ENCODE results near the gene CDC34. TPM values are rescaled to one million over a fixed set of nuclear protein-coding genes. Genes with fewer than 3 reads are reported as not detected.
A peak's percentile ranks its signal among the peaks of the same experiment; 100 is the strongest.

CDC34 gene
- total and polyA plus RNA-seq, 9 of the 15 experiments (the other 6 are each of a cell fraction or from before 2014, with no cell fraction given) = 0.80 to 203 (median 65.5) TPM

GRCh38 chr19:507286-508203, 24.0 kb upstream of the CDC34 start, which contains the start of gene TPGS1 (continued):
- TF ChIP-seq ZNF431 (CRISPR knock-in tag; IDR thresholded peaks at IDR 0.05) (peak; percentile 56; the same call in 1 of the 2 replicates), MTF1 (CRISPR knock-in tag; IDR thresholded peaks at IDR 0.05; ENCODE audit: borderline replicate concordance) (no peak), MXD1 (CRISPR knock-in tag; IDR thresholded peaks at IDR 0.05; ENCODE audit: borderline replicate concordance, poor library complexity, severe bottlenecking) (no peak), TRIM24 (IDR thresholded peaks at IDR 0.05) (no peak), FOXJ2 (tag; IDR thresholded peaks at IDR 0.05) (peak; percentile 95), LCOR (CRISPR knock-in tag; IDR thresholded peaks at IDR 0.05) (peak; percentile 91), CBX5 (IDR thresholded peaks at IDR 0.05; ENCODE audit: borderline replicate concordance, low read depth) (no peak), MCM2 (IDR thresholded peaks at IDR 0.05; ENCODE audit: low read depth) (no peak), BDP1 (IDR thresholded peaks at IDR 0.05; ENCODE audit: insufficient read depth, insufficient read length) (no peak), GMEB1 (CRISPR knock-in tag; IDR thresholded peaks at IDR 0.05) (peak; percentile 61), KLF10 (CRISPR knock-in tag; IDR thresholded peaks at IDR 0.05) (no peak), XRCC5 (IDR thresholded peaks at IDR 0.05; ENCODE audit: low read depth, low read length) (no peak; the same call in none of the 2 replicates), ZNF655 (CRISPR knock-in tag; IDR thresholded peaks at IDR 0.05) (no peak), NFATC3 (IDR thresholded peaks at IDR 0.05) (no peak), ATF7 (IDR thresholded peaks at IDR 0.05) (peak; percentile 63; the same call in 1 of the 2 replicates), NR3C1 (CRISPR knock-in tag; IDR thresholded peaks at IDR 0.05) (0 out of 2 replicates have a peak, but pooled peaks have one; percentile 58), ZNF124 (CRISPR knock-in tag; IDR thresholded peaks at IDR 0.05) (no peak), IRF2 (CRISPR knock-in tag; IDR thresholded peaks at IDR 0.05) (no peak), THRAP3 (IDR thresholded peaks at IDR 0.05; ENCODE audit: borderline replicate concordance) (no peak), TRIM25 (IDR thresholded peaks at IDR 0.05; ENCODE audit: borderline replicate concordance) (no peak)
- TF ChIP-seq, protein P1, sequence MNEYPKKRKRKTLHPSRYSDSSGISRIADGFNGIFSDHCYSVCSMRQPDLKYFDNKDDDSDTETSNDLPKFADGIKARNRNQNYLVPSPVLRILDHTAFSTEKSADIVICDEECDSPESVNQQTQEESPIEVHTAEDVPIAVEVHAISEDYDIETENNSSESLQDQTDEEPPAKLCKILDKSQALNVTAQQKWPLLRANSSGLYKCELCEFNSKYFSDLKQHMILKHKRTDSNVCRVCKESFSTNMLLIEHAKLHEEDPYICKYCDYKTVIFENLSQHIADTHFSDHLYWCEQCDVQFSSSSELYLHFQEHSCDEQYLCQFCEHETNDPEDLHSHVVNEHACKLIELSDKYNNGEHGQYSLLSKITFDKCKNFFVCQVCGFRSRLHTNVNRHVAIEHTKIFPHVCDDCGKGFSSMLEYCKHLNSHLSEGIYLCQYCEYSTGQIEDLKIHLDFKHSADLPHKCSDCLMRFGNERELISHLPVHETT (CRISPR knock-in tag; conservative IDR thresholded peaks at IDR 0.05 in 1 of 2, IDR thresholded peaks at IDR 0.05 in 1 of 2) = peak in 1 of 2 experiments; percentile 97; a peak in 2 of 4 replicates

All from K562 (cell line).